K562 (cell line): ENCODE measurements around the gene TIMM50. TPM values are rescaled to one million over a fixed set of nuclear protein-coding genes. Genes with fewer than 3 reads are reported as not detected.

Experiments
- ATF1 ChIP-seq, 2 experiments: fragments of 450-650 bp in 1 of 2; IDR thresholded peaks; 2 replicates each; pipeline ENCODE4 v1.6.1; 2016; ENCODE audit warnings: missing compliant biosample characterization in 1 of 2, missing genetic modification characterization in 1 of 2
- DNMT1 ChIP-seq: fragments of 450-650 bp; IDR thresholded peaks from 2 replicates; pipeline ENCODE4 v1.6.1; 2016; ENCODE audit warnings: antibody characterized with exemption, mild to moderate bottlenecking
- EHMT2 ChIP-seq: fragments of 450-650 bp; IDR thresholded peaks from 2 replicates; pipeline ENCODE4 v1.6.1; 2018; ENCODE audit warnings: antibody characterized with exemption
- ESRRA ChIP-seq: fragments of 450-650 bp; IDR thresholded peaks from 2 replicates; pipeline ENCODE4 v1.6.1; 2014; ENCODE audit warnings: low read depth, mild to moderate bottlenecking, moderate library complexity, borderline replicate concordance
- EWSR1 ChIP-seq: fragments of 450-650 bp; IDR thresholded peaks from 2 replicates; pipeline ENCODE4 v1.6.1; 2018; ENCODE audit warnings: borderline replicate concordance, mild to moderate bottlenecking, low read depth, moderate library complexity; ENCODE audit not compliant: partially characterized antibody
- GTF2E2 ChIP-seq: fragments of 200-800 bp; sonication (Bioruptor generic); IDR thresholded peaks from 2 replicates; pipeline ENCODE4 v1.6.1; 2016; ENCODE audit warnings: missing genetic modification characterization, missing compliant biosample characterization
- KDM1A ChIP-seq, 2 experiments: fragments of 450-650 bp; IDR thresholded peaks; 2 replicates each; pipeline ENCODE4 v1.6.1; 2016; ENCODE audit warnings: mild to moderate bottlenecking in 2 of 2
- KLF16 ChIP-seq: IDR thresholded peaks from 2 replicates; pipeline ENCODE4 v1.6.1; 2016; ENCODE audit warnings: antibody characterized with exemption
- NFRKB ChIP-seq: fragments of 450-650 bp; IDR thresholded peaks from 2 replicates; pipeline ENCODE4 v1.6.1; 2016; ENCODE audit warnings: low read depth
- SMARCA5 ChIP-seq: fragments of 450-650 bp; IDR thresholded peaks from 2 replicates; pipeline ENCODE4 v1.6.1; 2016
- SRSF9 ChIP-seq: fragments of 200-400 bp; formaldehyde crosslinking; IDR thresholded peaks from 2 replicates; pipeline ENCODE4 v1.6.1; 2017; ENCODE audit warnings: low read depth, low read length, borderline replicate concordance
- TRIM28 ChIP-seq: fragments of 450-650 bp; IDR thresholded peaks from 2 replicates; pipeline ENCODE4 v1.6.1; 2017
- ZNF197 ChIP-seq: fragments of 200-800 bp; sonication (Bioruptor generic); IDR thresholded peaks from 2 replicates; pipeline ENCODE4 v1.6.1; 2016; ENCODE audit warnings: low read depth, missing genetic modification characterization, missing compliant biosample characterization
- ZNF354B ChIP-seq: fragments of 250-450 bp; sonication (Bioruptor Pico); IDR thresholded peaks from 2 replicates; pipeline ENCODE4 v1.4.0; 2020
- polyA plus RNA-seq, 8 experiments: library from polyadenylated mRNA; depleted of rRNA in 4 of 8; stranded (reverse) in 5 of 8; unstranded in 3 of 8; fragments of >200 nt; fragmentation: Nextera tagmentation in 2 of 8; fragmentation: Illumina TruSeq in 1 of 8; extraction: Ambion mirVana in 2 of 8; extraction: Trizol in 1 of 8; gene quantifications; 2 replicates each; pipeline versions ENCODE4 v1.2.1 to v1.2.3, GENCODE V29; 2011 to 2014; ENCODE audit warnings: inconsistent platforms in 1 of 8, missing spikeins in 1 of 8
- total RNA-seq, 7 experiments: library from RNA; depleted of rRNA in 6 of 7; stranded (reverse); fragments of >200 nt in 6 of 7; fragmentation: Illumina TruSeq in 2 of 7; extraction: Trizol in 2 of 7; gene quantifications; 2 replicates each; pipeline versions ENCODE4 v1.2.1 to v1.2.3, GENCODE V29; 2011 to 2021; ENCODE audit warnings: low replicate concordance in 1 of 7
- TF ChIP-seq, protein P1 (sequence below): fragments of 450-650 bp; IDR thresholded peaks from 2 replicates; pipeline ENCODE4 v1.6.1; 2016; ENCODE audit warnings: mild to moderate bottlenecking, moderate library complexity
- TF ChIP-seq, protein P2 (sequence below), 2 experiments: fragments of 200-800 bp in 1 of 2; sonication (Bioruptor generic) in 1 of 2; sonication (generic) in 1 of 2; formaldehyde crosslinking in 1 of 2; IDR thresholded peaks in 1 of 2; conservative IDR thresholded peaks in 1 of 2; 2 replicates each; pipeline versions ENCODE4 v1.5.0 to v1.6.1; 2016 to 2020; ENCODE audit warnings: missing compliant biosample characterization in 1 of 2, missing genetic modification characterization in 1 of 2, missing genetic modification reagents in 1 of 2

TIMM50 gene
- total and polyA plus RNA-seq, 9 of the 15 experiments (the other 6 are each of a cell fraction or from before 2014, with no cell fraction given): 28.3 to 221 (median 170) TPM

DNA sequence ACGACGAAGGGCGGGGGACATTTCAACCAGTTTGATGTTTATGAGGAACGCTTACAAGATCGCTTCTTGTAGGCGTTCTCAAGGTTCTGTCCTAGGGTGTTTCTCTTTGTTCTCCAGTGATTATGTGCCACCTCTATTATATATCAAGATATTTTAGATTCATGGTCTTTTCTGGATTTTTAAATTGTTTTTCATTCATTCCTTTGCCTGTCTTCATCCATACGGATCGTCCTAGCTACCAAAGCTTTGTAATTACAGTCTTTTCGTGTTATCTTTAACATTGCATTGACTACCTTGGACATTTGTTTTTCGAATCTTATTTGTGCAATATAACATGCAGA is 59.7 kb downstream of the TIMM50 start (continued):
- TF ChIP-seq, protein P1, sequence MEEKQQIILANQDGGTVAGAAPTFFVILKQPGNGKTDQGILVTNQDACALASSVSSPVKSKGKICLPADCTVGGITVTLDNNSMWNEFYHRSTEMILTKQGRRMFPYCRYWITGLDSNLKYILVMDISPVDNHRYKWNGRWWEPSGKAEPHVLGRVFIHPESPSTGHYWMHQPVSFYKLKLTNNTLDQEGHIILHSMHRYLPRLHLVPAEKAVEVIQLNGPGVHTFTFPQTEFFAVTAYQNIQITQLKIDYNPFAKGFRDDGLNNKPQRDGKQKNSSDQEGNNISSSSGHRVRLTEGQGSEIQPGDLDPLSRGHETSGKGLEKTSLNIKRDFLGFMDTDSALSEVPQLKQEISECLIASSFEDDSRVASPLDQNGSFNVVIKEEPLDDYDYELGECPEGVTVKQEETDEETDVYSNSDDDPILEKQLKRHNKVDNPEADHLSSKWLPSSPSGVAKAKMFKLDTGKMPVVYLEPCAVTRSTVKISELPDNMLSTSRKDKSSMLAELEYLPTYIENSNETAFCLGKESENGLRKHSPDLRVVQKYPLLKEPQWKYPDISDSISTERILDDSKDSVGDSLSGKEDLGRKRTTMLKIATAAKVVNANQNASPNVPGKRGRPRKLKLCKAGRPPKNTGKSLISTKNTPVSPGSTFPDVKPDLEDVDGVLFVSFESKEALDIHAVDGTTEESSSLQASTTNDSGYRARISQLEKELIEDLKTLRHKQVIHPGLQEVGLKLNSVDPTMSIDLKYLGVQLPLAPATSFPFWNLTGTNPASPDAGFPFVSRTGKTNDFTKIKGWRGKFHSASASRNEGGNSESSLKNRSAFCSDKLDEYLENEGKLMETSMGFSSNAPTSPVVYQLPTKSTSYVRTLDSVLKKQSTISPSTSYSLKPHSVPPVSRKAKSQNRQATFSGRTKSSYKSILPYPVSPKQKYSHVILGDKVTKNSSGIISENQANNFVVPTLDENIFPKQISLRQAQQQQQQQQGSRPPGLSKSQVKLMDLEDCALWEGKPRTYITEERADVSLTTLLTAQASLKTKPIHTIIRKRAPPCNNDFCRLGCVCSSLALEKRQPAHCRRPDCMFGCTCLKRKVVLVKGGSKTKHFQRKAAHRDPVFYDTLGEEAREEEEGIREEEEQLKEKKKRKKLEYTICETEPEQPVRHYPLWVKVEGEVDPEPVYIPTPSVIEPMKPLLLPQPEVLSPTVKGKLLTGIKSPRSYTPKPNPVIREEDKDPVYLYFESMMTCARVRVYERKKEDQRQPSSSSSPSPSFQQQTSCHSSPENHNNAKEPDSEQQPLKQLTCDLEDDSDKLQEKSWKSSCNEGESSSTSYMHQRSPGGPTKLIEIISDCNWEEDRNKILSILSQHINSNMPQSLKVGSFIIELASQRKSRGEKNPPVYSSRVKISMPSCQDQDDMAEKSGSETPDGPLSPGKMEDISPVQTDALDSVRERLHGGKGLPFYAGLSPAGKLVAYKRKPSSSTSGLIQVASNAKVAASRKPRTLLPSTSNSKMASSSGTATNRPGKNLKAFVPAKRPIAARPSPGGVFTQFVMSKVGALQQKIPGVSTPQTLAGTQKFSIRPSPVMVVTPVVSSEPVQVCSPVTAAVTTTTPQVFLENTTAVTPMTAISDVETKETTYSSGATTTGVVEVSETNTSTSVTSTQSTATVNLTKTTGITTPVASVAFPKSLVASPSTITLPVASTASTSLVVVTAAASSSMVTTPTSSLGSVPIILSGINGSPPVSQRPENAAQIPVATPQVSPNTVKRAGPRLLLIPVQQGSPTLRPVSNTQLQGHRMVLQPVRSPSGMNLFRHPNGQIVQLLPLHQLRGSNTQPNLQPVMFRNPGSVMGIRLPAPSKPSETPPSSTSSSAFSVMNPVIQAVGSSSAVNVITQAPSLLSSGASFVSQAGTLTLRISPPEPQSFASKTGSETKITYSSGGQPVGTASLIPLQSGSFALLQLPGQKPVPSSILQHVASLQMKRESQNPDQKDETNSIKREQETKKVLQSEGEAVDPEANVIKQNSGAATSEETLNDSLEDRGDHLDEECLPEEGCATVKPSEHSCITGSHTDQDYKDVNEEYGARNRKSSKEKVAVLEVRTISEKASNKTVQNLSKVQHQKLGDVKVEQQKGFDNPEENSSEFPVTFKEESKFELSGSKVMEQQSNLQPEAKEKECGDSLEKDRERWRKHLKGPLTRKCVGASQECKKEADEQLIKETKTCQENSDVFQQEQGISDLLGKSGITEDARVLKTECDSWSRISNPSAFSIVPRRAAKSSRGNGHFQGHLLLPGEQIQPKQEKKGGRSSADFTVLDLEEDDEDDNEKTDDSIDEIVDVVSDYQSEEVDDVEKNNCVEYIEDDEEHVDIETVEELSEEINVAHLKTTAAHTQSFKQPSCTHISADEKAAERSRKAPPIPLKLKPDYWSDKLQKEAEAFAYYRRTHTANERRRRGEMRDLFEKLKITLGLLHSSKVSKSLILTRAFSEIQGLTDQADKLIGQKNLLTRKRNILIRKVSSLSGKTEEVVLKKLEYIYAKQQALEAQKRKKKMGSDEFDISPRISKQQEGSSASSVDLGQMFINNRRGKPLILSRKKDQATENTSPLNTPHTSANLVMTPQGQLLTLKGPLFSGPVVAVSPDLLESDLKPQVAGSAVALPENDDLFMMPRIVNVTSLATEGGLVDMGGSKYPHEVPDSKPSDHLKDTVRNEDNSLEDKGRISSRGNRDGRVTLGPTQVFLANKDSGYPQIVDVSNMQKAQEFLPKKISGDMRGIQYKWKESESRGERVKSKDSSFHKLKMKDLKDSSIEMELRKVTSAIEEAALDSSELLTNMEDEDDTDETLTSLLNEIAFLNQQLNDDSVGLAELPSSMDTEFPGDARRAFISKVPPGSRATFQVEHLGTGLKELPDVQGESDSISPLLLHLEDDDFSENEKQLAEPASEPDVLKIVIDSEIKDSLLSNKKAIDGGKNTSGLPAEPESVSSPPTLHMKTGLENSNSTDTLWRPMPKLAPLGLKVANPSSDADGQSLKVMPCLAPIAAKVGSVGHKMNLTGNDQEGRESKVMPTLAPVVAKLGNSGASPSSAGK: 0 out of 2 replicates have a peak, but pooled peaks have one; percentile 2
- TF ChIP-seq KDM1A (IDR thresholded peaks at IDR 0.05) (0 out of 4 replicates have a peak, but pooled peaks of 1 of the 2 experiments have one; percentile 11), NFRKB (no peak), GTF2E2 (tag) (0 out of 2 replicates have a peak, but pooled peaks have one; percentile 15), ESRRA (no peak), DNMT1 (no peak), KLF16 (no peak), TRIM28 (no peak), ATF1 (CRISPR knock-in tag; IDR thresholded peaks at IDR 0.05) (no peak), ATF1 (tag; IDR thresholded peaks at IDR 0.05) (peak; percentile 25; the same call in 1 of the 2 replicates), SRSF9 (no peak), ZNF354B (CRISPR knock-in tag) (no peak), SMARCA5 (no peak), EHMT2 (no peak), EWSR1 (no peak), ZNF197 (CRISPR knock-in tag) (no peak)
- TF ChIP-seq, protein P2, sequence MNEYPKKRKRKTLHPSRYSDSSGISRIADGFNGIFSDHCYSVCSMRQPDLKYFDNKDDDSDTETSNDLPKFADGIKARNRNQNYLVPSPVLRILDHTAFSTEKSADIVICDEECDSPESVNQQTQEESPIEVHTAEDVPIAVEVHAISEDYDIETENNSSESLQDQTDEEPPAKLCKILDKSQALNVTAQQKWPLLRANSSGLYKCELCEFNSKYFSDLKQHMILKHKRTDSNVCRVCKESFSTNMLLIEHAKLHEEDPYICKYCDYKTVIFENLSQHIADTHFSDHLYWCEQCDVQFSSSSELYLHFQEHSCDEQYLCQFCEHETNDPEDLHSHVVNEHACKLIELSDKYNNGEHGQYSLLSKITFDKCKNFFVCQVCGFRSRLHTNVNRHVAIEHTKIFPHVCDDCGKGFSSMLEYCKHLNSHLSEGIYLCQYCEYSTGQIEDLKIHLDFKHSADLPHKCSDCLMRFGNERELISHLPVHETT (CRISPR knock-in tag; conservative IDR thresholded peaks at IDR 0.05 in 1 of 2, IDR thresholded peaks at IDR 0.05 in 1 of 2): no peak
